OCI-LY3 (cell line): Measurements from ENCODE around the gene NCCRP1.

Source experiments
- H2AFZ ChIP-seq: fragments of 200-600, 300-600 bp; shearing (Covaris generic); 2 replicates; pipeline ENCODE4 v1.6.0; 2014; ENCODE audit warnings: antibody characterized with exemption, low read depth, low read length
- H3K27ac ChIP-seq: fragments of 200-600, 300-600 bp; sonication (generic); 2 replicates; pipeline ENCODE4 v1.5.1; 2014; ENCODE audit warnings: mild to moderate bottlenecking, low read length, moderate library complexity, mixed read lengths
- H3K27me3 ChIP-seq: fragments of 200-600, 300-600 bp; sonication (generic); 2 replicates; pipeline ENCODE4 v1.6.1; 2014; ENCODE audit warnings: low read depth, low read length, mixed read lengths
- H3K36me3 ChIP-seq: fragments of 200-600, 300-600 bp; sonication (generic); replicated peaks from 2 replicates; pipeline ENCODE3; 2014; ENCODE audit warnings: low read depth, low read length, mixed read lengths
- H3K4me1 ChIP-seq: fragments of 300-600, 200-600 bp; sonication (generic); 2 replicates; pipeline ENCODE4 v1.6.1; 2014; ENCODE audit warnings: low read length, mixed read lengths
- H3K4me2 ChIP-seq: fragments of 200-600, 300-600 bp; sonication (generic); 2 replicates; pipeline ENCODE4 v1.6.1; 2014; ENCODE audit warnings: low read length, mixed read lengths
- H3K4me3 ChIP-seq: fragments of 300-600, 200-600 bp; sonication (generic); 2 replicates; pipeline ENCODE4 v1.5.1; 2014; ENCODE audit warnings: antibody characterized with exemption, mild to moderate bottlenecking, low read length, moderate library complexity
- H3K79me2 ChIP-seq: fragments of 300-600, 200-600 bp; shearing (Covaris generic); 2 replicates; pipeline ENCODE4 v1.6.1; 2014; ENCODE audit warnings: mild to moderate bottlenecking, low read length, mixed read lengths
- H3K9ac ChIP-seq: fragments of 300-600, 200-600 bp; shearing (Covaris generic); 2 replicates; pipeline ENCODE4 v1.6.0; 2014; ENCODE audit warnings: mild to moderate bottlenecking, low read length, moderate library complexity
- H3K9me3 ChIP-seq: fragments of 200-600, 300-600 bp; shearing (Covaris generic); 2 replicates; pipeline ENCODE4 v1.6.1; 2014; ENCODE audit warnings: low read length, mixed read lengths; ENCODE audit not compliant: insufficient read depth
- H4K20me1 ChIP-seq: fragments of 200-600, 300-600 bp; sonication (generic); 2 replicates; pipeline ENCODE4 v1.6.1; 2016; ENCODE audit warnings: low read length, mixed read lengths; ENCODE audit not compliant: insufficient read depth
- EZH2phosphoT487 ChIP-seq: fragments of 200-600 bp; shearing (Covaris generic); IDR thresholded peaks from 2 replicates; pipeline ENCODE4 v1.6.1; 2018; ENCODE audit warnings: antibody characterized with exemption, mixed run types, low read depth
- TF ChIP-seq, protein P1 (sequence below): fragments of 200-600, 300-600 bp; sonication (generic); IDR thresholded peaks from 2 replicates; pipeline ENCODE4 v1.5.1; 2014; ENCODE audit warnings: antibody characterized with exemption, low read length, low read depth

Gene NCCRP1

DNA sequence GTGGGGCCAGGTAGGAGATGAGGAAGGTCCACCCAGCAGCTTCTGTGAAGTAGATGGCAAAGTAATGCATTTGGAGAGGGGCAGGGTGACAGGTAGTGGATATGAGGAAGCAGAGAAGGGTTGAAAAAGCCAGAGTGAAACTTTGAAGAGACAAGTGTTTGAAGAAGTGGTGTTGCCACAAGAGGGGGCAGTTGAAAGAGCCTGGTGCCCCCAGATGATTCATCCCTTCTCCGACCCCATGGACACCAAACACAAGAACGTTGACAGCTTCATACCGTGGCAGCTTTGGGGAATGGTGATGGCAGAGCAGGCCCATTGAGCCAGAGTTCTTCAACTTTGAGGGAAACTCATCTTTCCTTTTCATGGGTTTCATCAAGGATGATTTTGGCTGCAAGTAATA is 28.1 kb downstream of the NCCRP1 start:
- Histone ChIP-seq H3K4me3 (no peak overlapping the region), H4K20me1 (no peaks in the 10 kb centered on the region), H3K9ac (no peak overlapping the region), H3K9me3 (no peaks in the 10 kb centered on the region), H3K4me2 (no peak overlapping the region), H3K27ac (no peak overlapping the region), H3K79me2 (no peaks in the 10 kb centered on the region), H3K4me1 (no peaks in the 10 kb centered on the region), H3K27me3 (no peaks in the 10 kb centered on the region), H3K36me3 (no peaks in the 10 kb centered on the region), H2AFZ (no peak overlapping the region)
- TF ChIP-seq, protein P1, sequence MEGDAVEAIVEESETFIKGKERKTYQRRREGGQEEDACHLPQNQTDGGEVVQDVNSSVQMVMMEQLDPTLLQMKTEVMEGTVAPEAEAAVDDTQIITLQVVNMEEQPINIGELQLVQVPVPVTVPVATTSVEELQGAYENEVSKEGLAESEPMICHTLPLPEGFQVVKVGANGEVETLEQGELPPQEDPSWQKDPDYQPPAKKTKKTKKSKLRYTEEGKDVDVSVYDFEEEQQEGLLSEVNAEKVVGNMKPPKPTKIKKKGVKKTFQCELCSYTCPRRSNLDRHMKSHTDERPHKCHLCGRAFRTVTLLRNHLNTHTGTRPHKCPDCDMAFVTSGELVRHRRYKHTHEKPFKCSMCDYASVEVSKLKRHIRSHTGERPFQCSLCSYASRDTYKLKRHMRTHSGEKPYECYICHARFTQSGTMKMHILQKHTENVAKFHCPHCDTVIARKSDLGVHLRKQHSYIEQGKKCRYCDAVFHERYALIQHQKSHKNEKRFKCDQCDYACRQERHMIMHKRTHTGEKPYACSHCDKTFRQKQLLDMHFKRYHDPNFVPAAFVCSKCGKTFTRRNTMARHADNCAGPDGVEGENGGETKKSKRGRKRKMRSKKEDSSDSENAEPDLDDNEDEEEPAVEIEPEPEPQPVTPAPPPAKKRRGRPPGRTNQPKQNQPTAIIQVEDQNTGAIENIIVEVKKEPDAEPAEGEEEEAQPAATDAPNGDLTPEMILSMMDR = peak; percentile 48
- TF ChIP-seq EZH2phosphoT487 = no peak

DNA sequence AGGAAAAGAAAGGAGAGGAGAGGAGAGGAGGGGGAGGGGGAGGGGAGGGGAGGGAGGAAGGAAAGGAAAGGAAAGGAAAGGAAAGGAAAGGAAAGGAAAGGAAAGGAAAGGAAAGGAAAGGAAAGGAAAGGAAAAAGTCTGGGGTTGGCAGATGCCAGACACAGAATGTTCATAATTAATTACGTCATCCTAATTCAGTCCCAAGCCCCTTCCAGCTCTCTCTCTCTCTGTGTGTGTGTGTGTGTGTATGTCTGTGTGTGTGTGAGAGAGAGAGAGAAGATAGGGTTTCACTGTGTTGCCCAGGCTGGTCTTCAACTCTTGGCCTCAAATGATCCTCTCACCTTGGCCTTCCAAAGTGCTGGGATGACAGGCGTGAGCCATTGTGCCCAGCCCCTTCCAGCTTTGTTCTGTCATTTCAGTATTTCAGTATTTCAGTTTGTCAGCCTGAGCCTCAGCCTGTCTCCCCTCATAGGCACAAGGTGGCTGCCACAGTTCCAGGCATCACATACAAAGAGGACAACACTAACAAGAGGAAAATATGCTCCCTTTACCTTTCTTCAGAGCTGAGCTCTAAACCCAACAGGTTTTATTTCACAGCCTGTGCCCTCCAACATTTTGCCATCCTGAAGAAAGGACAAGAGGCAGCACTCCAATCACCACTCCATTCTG is 33.5 kb downstream of the NCCRP1 start:
- Histone ChIP-seq H2AFZ (no peak overlapping the region), H3K4me2 (no peak overlapping the region), H3K27ac (no peak overlapping the region), H3K4me3 (no peak overlapping the region), H3K4me1 (no peaks in the 10 kb centered on the region), H4K20me1 (no peaks in the 10 kb centered on the region), H3K36me3 (no peaks in the 10 kb centered on the region), H3K9ac (no peak overlapping the region), H3K79me2 (no peaks in the 10 kb centered on the region), H3K27me3 (peaks cover 7% of the 10 kb centered on the region; the same call in 1 of the 2 replicates), H3K9me3 (no peaks in the 10 kb centered on the region)
- TF ChIP-seq, protein P1 = no peak
- no peak for TF ChIP-seq EZH2phosphoT487

DNA sequence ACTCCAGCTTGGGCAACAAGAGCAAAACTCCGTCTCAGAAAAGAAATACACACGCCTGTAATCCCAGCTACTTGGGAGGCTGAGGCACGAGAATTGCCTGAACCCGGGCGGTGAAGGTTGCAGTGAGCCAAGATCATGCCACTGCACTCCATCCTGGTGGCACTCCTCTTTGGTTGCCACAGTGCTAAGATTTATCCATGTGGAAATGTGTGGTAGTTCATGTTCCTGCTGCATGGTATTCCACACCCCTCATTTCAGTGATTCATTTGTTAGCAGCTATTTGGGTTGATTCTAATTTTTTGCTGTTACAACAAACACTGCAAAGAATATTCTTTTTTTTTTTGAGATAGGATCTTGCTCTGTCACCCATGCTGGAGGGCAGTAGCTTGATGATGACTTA is 35.9 kb downstream of the NCCRP1 start:
- Histone ChIP-seq H3K9me3 (no peaks in the 10 kb centered on the region), H4K20me1 (no peaks in the 10 kb centered on the region), H3K79me2 (no peaks in the 10 kb centered on the region), H3K4me3 (no peak overlapping the region), H2AFZ (no peak overlapping the region), H3K4me2 (no peak overlapping the region), H3K27ac (no peak overlapping the region), H3K27me3 (peaks cover 7% of the 10 kb centered on the region; the same call in 1 of the 2 replicates), H3K36me3 (no peaks in the 10 kb centered on the region), H3K4me1 (peaks cover 5% of the 10 kb centered on the region), H3K9ac (no peak overlapping the region)
- TF ChIP-seq, protein P1 = no peak
- TF ChIP-seq EZH2phosphoT487 = no peak

DNA sequence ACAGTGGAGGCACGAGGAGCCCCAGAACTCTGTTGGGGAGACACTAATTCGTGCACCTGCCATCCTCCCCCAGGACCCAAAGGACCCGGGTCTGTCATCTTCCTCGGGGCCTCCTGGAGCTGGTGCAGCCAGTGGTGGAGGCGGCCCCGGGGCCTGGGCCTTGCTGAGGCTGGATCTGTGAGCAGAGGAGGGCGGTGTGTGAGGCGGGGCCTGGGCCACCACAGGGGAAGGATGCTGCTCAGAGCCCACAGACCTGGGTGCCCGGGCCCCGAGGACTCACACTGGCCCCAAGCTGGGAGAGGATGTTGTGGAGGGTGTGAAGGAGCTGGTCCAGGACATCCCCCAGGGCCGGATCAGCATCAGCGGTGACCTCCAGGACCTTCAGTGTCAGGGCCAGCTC is 39.8 kb downstream of the NCCRP1 start:
- Histone ChIP-seq H3K4me2 (no peak overlapping the region), H3K27ac (no peak overlapping the region), H3K79me2 (no peaks in the 10 kb centered on the region), H3K9ac (no peak overlapping the region), H2AFZ (no peak overlapping the region), H3K4me1 (peaks cover 12% of the 10 kb centered on the region), H4K20me1 (no peaks in the 10 kb centered on the region), H3K9me3 (no peaks in the 10 kb centered on the region), H3K36me3 (no peaks in the 10 kb centered on the region), H3K27me3 (0 out of 2 replicates have a peak, but pooled peaks cover 7% of the 10 kb centered on the region), H3K4me3 (no peak overlapping the region)
- no peak for TF ChIP-seq EZH2phosphoT487
- TF ChIP-seq, protein P1 = no peak
